Esophagus muscularis mucosa (tissue), 4 donors: ENCODE measurements around the gene DAB2IP.

Experiments
- EP300 ChIP-seq: sonication (generic); formaldehyde crosslinking; IDR thresholded peaks from one replicate; pipeline ENCODE4 v1.6.1; 2017; ENCODE audit warnings: antibody characterized with exemption
- POLR2A ChIP-seq: fragments of 450-650 bp; IDR thresholded peaks from one replicate; pipeline ENCODE4 v1.6.1; 2017; ENCODE audit warnings: antibody characterized with exemption, moderate library complexity, mild to moderate bottlenecking, low read depth
- POLR2AphosphoS5 ChIP-seq, 2 donors: sonication (generic); formaldehyde crosslinking; IDR thresholded peaks; one replicate each; pipeline ENCODE4 v1.6.1; 2017; ENCODE audit warnings: antibody characterized with exemption in 2 of 2
- TF ChIP-seq, protein P1 (sequence below), 3 experiments: fragments of 200-600 bp in 2 of 3; fragments of 450-650 bp in 1 of 3; sonication (generic) in 2 of 3; IDR thresholded peaks; one replicate each; pipeline ENCODE4 v1.5.1; 2017 to 2019; ENCODE audit warnings: antibody characterized with exemption in 3 of 3, mild to moderate bottlenecking in 2 of 3, moderate library complexity in 1 of 3

DNA sequence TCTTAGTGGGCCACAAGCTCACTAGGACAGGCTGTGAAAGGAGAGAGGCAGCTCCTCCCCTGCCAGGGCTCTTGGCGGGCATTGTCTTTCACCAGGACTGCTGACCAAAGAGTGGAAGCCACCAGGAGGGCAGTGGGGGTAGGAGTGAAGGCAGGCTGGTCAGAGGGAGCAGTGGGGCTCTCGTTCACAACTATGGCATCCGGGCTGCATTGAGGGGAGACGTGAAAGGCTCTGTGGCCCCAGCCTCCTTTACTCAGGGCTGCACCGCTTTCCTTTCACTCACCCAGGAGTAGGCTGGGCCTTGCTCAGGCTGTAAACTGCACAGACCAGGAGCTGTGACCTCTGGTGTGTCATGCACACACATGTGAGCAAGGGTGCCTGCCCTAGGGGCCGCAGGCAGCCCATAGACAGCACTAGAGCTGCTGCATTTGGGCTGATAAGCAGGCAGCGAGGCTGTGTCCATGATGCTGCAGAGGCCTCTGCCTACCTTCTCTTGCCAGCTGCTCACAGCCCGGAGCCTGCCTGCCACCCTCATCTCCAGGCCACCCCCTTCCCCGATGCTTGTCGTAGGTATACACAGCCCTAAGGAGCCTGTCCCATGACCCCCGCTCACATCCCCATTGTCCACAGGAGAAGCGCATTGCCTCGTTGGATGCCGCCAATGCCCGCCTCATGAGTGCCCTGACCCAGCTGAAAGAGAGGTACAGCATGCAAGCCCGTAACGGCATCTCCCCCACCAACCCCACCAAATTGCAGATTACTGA is 130.4 kb downstream of the DAB2IP start:
- TF ChIP-seq, protein P1, sequence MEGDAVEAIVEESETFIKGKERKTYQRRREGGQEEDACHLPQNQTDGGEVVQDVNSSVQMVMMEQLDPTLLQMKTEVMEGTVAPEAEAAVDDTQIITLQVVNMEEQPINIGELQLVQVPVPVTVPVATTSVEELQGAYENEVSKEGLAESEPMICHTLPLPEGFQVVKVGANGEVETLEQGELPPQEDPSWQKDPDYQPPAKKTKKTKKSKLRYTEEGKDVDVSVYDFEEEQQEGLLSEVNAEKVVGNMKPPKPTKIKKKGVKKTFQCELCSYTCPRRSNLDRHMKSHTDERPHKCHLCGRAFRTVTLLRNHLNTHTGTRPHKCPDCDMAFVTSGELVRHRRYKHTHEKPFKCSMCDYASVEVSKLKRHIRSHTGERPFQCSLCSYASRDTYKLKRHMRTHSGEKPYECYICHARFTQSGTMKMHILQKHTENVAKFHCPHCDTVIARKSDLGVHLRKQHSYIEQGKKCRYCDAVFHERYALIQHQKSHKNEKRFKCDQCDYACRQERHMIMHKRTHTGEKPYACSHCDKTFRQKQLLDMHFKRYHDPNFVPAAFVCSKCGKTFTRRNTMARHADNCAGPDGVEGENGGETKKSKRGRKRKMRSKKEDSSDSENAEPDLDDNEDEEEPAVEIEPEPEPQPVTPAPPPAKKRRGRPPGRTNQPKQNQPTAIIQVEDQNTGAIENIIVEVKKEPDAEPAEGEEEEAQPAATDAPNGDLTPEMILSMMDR (IDR thresholded peaks at IDR 0.05) = no peak
- no peak for TF ChIP-seq POLR2A
- TF ChIP-seq POLR2AphosphoS5 (IDR thresholded peaks at IDR 0.05) = no peak
- TF ChIP-seq EP300 = no peak
